WTC11 (cell line): Measurements from ENCODE around the gene AFF2. TPM values are rescaled to one million over a fixed set of nuclear protein-coding genes. Genes with fewer than 3 reads are reported as not detected.

Experiments used
- ATAC-seq: fragments of 200-7000 bp; cut with Tn5 transposase; 2 replicates; pipeline ENCODE4 v1.10.0; 2021; ENCODE audit warnings: mild to moderate bottlenecking, moderate library complexity
- CTCF ChIA-PET: fragments of 300-600 bp; sonication (Branson Sonifier 250); formaldehyde crosslinking; loops from one replicate; lab custom pipeline; 2021; ENCODE audit warnings: antibody characterized with exemption; lab: Charles Lee
- POLR2A ChIA-PET: fragments of 350-600 bp; sonication (Branson Sonifier 250); formaldehyde crosslinking; loops from one replicate; lab custom pipeline; 2021; ENCODE audit warnings: antibody characterized with exemption; lab: Charles Lee
- DNase-seq: peaks from one replicate; pipeline ENCODE4 v3.0.0; 2021; ENCODE audit warnings: low spot score
- H3K27ac Mint-ChIP-seq: 2 replicates; pipeline ENCODE4 v1.8.0; 2021; ENCODE audit warnings: mixed read lengths
- H3K27me3 Mint-ChIP-seq: 2 replicates; pipeline ENCODE4 v1.8.0; 2021; ENCODE audit warnings: low read depth, mild to moderate bottlenecking, moderate library complexity, mixed read lengths
- H3K36me3 Mint-ChIP-seq: 2 replicates; pipeline ENCODE4 v1.8.0; 2021; ENCODE audit warnings: mixed read lengths
- H3K4me1 Mint-ChIP-seq: 2 replicates; pipeline ENCODE4 v1.8.0; 2022; ENCODE audit warnings: mixed read lengths
- H3K4me3 Mint-ChIP-seq: 2 replicates; pipeline ENCODE4 v1.8.0; 2021; ENCODE audit warnings: mild to moderate bottlenecking, moderate library complexity, mixed read lengths
- H3K9me3 Mint-ChIP-seq: 2 replicates; pipeline ENCODE4 v1.8.0; 2021; ENCODE audit warnings: mixed read lengths
- AR ChIP-seq: fragments of 250-450 bp; sonication (Bioruptor Pico); IDR thresholded peaks from 2 replicates; pipeline ENCODE4 v1.9.0; 2021; ENCODE audit warnings: mild to moderate bottlenecking
- ATF6 ChIP-seq: sonication (generic); formaldehyde crosslinking; IDR thresholded peaks from 2 replicates; pipeline ENCODE4 v1.8.1; 2023; ENCODE audit warnings: mild to moderate bottlenecking, missing genetic modification reagents
- CTCF ChIP-seq: fragments of 200-600 bp; IDR thresholded peaks from 2 replicates; pipeline ENCODE4 v1.8.0; 2022; ENCODE audit warnings: antibody characterized with exemption
- E2F4 ChIP-seq: sonication (generic); formaldehyde crosslinking; IDR thresholded peaks from 2 replicates; pipeline ENCODE4 v1.8.1; 2022; ENCODE audit warnings: low read depth, mild to moderate bottlenecking, moderate library complexity, missing genetic modification reagents, borderline replicate concordance
- ELF4 ChIP-seq: sonication (generic); formaldehyde crosslinking; IDR thresholded peaks from 2 replicates; pipeline ENCODE4 v1.8.1; 2022; ENCODE audit warnings: low read depth, mild to moderate bottlenecking, moderate library complexity, missing genetic modification reagents
- FOXP1 ChIP-seq: sonication (generic); formaldehyde crosslinking; IDR thresholded peaks from 2 replicates; pipeline ENCODE4 v1.8.0; 2022; ENCODE audit warnings: missing genetic modification reagents, mild to moderate bottlenecking, moderate library complexity, borderline replicate concordance
- HMGA2 ChIP-seq: fragments of 250-450 bp; sonication (Bioruptor Pico); IDR thresholded peaks from 2 replicates; pipeline ENCODE4 v1.4.0; 2021; ENCODE audit warnings: mild to moderate bottlenecking, moderate library complexity
- JAZF1 ChIP-seq: fragments of 250-450 bp; sonication (Bioruptor Pico); IDR thresholded peaks from 2 replicates; pipeline ENCODE4 v1.9.0; 2021; ENCODE audit warnings: moderate library complexity, mild to moderate bottlenecking, inconsistent platforms
- KAT7 ChIP-seq: sonication (generic); formaldehyde crosslinking; IDR thresholded peaks from 2 replicates; pipeline ENCODE4 v1.8.1; 2023; ENCODE audit warnings: missing genetic modification reagents, mild to moderate bottlenecking, borderline replicate concordance
- MYBL2 ChIP-seq: sonication (generic); formaldehyde crosslinking; IDR thresholded peaks from 2 replicates; pipeline ENCODE4 v1.8.1; 2023; ENCODE audit warnings: mild to moderate bottlenecking, moderate library complexity, missing genetic modification reagents
- NFATC4 ChIP-seq: fragments of 250-450 bp; sonication (Bioruptor Pico); IDR thresholded peaks from 2 replicates; pipeline ENCODE4 v1.9.0; 2021; ENCODE audit warnings: mild to moderate bottlenecking
- NFE2L1 ChIP-seq: sonication (generic); formaldehyde crosslinking; IDR thresholded peaks from 2 replicates; pipeline ENCODE4 v1.8.1; 2023; ENCODE audit warnings: missing genetic modification reagents
- PRDM15 ChIP-seq: sonication (generic); formaldehyde crosslinking; IDR thresholded peaks from 2 replicates; pipeline ENCODE4 v1.8.0; 2022; ENCODE audit warnings: missing genetic modification reagents
- TCF7 ChIP-seq: sonication (generic); formaldehyde crosslinking; IDR thresholded peaks from 2 replicates; pipeline ENCODE4 v1.8.0; 2022; ENCODE audit warnings: mild to moderate bottlenecking, low read depth, missing genetic modification reagents, moderate library complexity
- USF2 ChIP-seq: sonication (generic); formaldehyde crosslinking; IDR thresholded peaks from 2 replicates; pipeline ENCODE4 v1.8.1; 2023; ENCODE audit warnings: mild to moderate bottlenecking, missing genetic modification reagents, moderate library complexity
- ZNF138 ChIP-seq: sonication (generic); formaldehyde crosslinking; conservative IDR thresholded peaks from 2 replicates; pipeline ENCODE4 v1.8.1; 2022; ENCODE audit warnings: mild to moderate bottlenecking, moderate library complexity, missing genetic modification reagents
- ZNF425 ChIP-seq: fragments of 250-450 bp; sonication (Bioruptor Pico); conservative IDR thresholded peaks from 2 replicates; pipeline ENCODE4 v1.9.0; 2021; ENCODE audit warnings: mild to moderate bottlenecking
- ZNF671 ChIP-seq: fragments of 250-450 bp; sonication (Bioruptor Pico); IDR thresholded peaks from 2 replicates; pipeline ENCODE4 v1.8.0; 2021; ENCODE audit warnings: mild to moderate bottlenecking
- total RNA-seq: library from RNA; stranded (reverse); gene quantifications from 3 replicates; pipeline ENCODE4 v1.2.3, GENCODE V29; 2021

Gene AFF2
- total RNA-seq, 1 experiment from 2014 or later: 7.6 TPM

- H3K9me3 Mint-ChIP-seq: peaks cover 6% of the 10 kb centered on the region
- ChIA-PET CTCF (no interaction called here), POLR2A (no interaction called here)
- H3K27ac Mint-ChIP-seq: no peak overlapping the region
- no peaks in the 10 kb centered on the region for H3K4me1 Mint-ChIP-seq
- ATAC-seq: no peak
- DNase-seq: no peak
- peaks cover 8% of the 10 kb centered on the region for H3K36me3 Mint-ChIP-seq
- no peak overlapping the region for H3K4me3 Mint-ChIP-seq
- TF ChIP-seq FOXP1 (no peak), MYBL2 (no peak), NFATC4 (CRISPR knock-in tag) (no peak), HMGA2 (CRISPR knock-in tag) (no peak), JAZF1 (CRISPR knock-in tag) (no peak), NFE2L1 (CRISPR knock-in tag) (no peak), CTCF (no peak), E2F4 (CRISPR knock-in tag) (no peak), ATF6 (no peak), ZNF138 (CRISPR knock-in tag) (no peak), ZNF425 (CRISPR knock-in tag) (no peak), TCF7 (no peak), ELF4 (no peak)
- TF ChIP-seq, all 79 proteins: peak for 0
- H3K27me3 Mint-ChIP-seq: no peaks in the 10 kb centered on the region
Observed at GRCh38 chrX:148662014-148662413, 161.6 kb downstream of the AFF2 start.

- Mint-ChIP-seq H3K27ac (no peak overlapping the region), H3K36me3 (peaks cover 27% of the 10 kb centered on the region), H3K4me1 (no peaks in the 10 kb centered on the region), H3K9me3 (peaks cover 21% of the 10 kb centered on the region), H3K4me3 (no peak overlapping the region), H3K27me3 (no peaks in the 10 kb centered on the region)
- ATAC-seq: no peak
- POLR2A ChIA-PET: no interaction called here
- no peak for DNase-seq
- CTCF ChIA-PET: no interaction called here
- TF ChIP-seq KAT7 (CRISPR knock-in tag) (no peak), USF2 (CRISPR knock-in tag) (no peak), PRDM15 (CRISPR knock-in tag) (no peak), AR (CRISPR knock-in tag) (no peak), ZNF671 (CRISPR knock-in tag) (no peak), ATF6 (no peak), MYBL2 (no peak)
Observed at GRCh38 chrX:148664171-148664570, 163.8 kb downstream of the AFF2 start.
